Stimulated activated naive CD8-positive, alpha-beta T cell treated with anti-CD3 and anti-CD28 coated beads, Interleukin-15, amount 100 ng/mL, for 72 hours (primary cell): ENCODE data around the gene ENPP3.
"Not testable (repeated sequence)": the region's sequence is repeated elsewhere in the genome, so short reads cannot be mapped to it uniquely, and the experiment has no call there.

Experiments used
- ATAC-seq: fragments of 150-1000 bp; cut with Tn5 transposase; 2 replicates; pipeline ENCODE4 v1.10.0; 2021; ENCODE audit warnings: mild to moderate bottlenecking, moderate library complexity
- DNase-seq, 2 donors: peaks; one replicate each; pipeline ENCODE4 v3.0.0; 2021 to 2022
- H3K27ac Mint-ChIP-seq, 2 donors: one replicate each; pipeline ENCODE4 v1.8.0; 2022; ENCODE audit warnings: mild to moderate bottlenecking in 2 of 2, mixed read lengths in 2 of 2, moderate library complexity in 2 of 2
- H3K27me3 Mint-ChIP-seq: one replicate; pipeline ENCODE4 v1.8.0; 2022; ENCODE audit warnings: mixed read lengths
- H3K4me1 Mint-ChIP-seq: one replicate; pipeline ENCODE4 v1.8.0; 2022; ENCODE audit warnings: mild to moderate bottlenecking, mixed read lengths
- H3K4me3 Mint-ChIP-seq, 2 donors: one replicate each; pipeline ENCODE4 v1.8.0; 2022; ENCODE audit warnings: mild to moderate bottlenecking in 2 of 2, mixed read lengths in 2 of 2, moderate library complexity in 1 of 2
- H3K9me3 Mint-ChIP-seq, 2 donors: one replicate each; pipeline ENCODE4 v1.8.0; 2022; ENCODE audit warnings: mixed read lengths in 2 of 2

ENPP3 gene

DNA sequence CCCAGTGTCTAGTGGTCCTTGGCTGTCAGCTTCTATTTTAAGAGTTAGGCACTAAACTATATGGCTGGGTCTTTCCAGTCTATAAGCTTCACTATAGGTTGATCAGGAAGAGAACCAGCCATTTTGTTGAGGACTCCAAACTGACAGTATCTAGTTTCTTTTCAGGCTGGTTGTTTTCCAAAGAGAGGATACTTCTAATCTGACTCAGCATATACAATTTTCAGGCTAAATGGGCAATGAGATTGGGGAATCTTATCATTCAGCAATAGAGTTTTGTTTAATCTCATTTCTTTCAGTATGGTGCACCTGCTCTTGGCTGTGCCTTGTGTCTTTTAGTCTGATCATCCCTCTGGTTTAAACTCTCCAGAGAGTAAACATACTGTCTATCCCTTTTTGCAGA, 94.1 kb downstream of the ENPP3 start:
- H3K9me3 Mint-ChIP-seq: no peaks in the 10 kb centered on the region
- H3K27me3 Mint-ChIP-seq: no peaks in the 10 kb centered on the region
- H3K27ac Mint-ChIP-seq: no peak overlapping the region
- no peaks in the 10 kb centered on the region for H3K4me1 Mint-ChIP-seq
- no peak overlapping the region for H3K4me3 Mint-ChIP-seq
- DNase-seq (no peak), ATAC-seq (no peak)

DNA sequence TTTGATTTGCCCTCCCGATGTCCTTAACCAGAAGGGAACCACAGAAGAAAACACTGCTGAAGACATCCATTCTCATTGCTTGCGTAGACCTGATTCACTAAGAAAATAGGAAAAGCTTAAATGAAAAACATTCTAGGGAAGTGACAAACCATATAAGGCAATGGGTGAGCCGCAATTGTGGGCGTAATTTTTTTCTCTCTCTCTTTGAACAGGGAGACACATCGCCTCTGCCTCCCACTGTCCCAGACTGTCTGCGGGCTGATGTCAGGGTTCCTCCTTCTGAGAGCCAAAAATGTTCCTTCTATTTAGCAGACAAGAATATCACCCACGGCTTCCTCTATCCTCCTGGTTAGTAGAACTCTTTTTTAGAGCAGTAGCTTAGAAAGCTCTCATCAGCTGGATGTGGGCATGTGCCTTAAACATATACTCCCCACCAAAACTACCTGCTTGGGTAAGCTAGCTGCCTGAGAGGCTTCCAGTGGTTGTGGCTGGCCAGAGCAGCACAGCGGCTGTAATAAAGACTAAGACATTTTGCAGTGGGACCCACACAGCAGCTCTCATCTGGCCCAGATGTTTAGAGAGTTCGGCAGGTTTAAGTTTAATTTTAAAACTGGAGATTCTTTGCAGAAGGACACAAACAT, 96.4 kb downstream of the ENPP3 start:
- no peaks in the 10 kb centered on the region for H3K9me3 Mint-ChIP-seq
- DNase-seq (no peak), ATAC-seq (no peak)
- H3K27ac Mint-ChIP-seq: no peak overlapping the region
- H3K4me3 Mint-ChIP-seq: no peak overlapping the region
- H3K27me3 Mint-ChIP-seq: no peaks in the 10 kb centered on the region
- no peaks in the 10 kb centered on the region for H3K4me1 Mint-ChIP-seq

DNA sequence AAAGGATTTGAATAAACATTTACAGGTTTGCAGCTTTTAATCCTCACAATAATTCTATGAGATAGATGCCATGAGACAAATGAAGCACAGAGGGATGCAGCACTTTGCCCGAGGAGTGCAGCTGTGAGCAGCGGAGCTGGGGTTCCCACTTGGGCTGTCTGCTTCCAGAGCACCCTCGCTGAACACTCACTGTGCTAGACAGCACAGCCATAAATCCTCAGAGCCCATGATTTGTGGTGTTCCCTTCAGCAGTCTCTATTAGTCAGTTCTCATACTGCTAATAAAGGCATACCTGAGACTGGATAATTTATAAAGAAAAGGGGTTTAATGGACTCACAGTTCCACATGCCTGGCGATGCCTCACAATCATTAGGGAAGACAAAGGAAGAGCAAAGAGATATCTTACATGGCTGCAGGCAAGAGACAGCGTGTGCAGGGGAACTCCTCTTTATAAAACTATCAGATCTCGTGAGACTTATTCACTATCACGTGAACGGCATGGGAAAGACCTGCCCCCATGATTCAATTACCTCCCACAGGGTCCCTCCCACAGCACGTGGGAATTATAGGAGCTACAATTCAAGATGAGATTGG, 99.0 kb downstream of the ENPP3 start:
- no peak for DNase-seq
- ATAC-seq: no peak
- H3K27me3 Mint-ChIP-seq: peaks cover 1% of the 10 kb centered on the region
- H3K4me1 Mint-ChIP-seq: no peaks in the 10 kb centered on the region
- no peak overlapping the region for H3K27ac Mint-ChIP-seq
- no peaks in the 10 kb centered on the region for H3K9me3 Mint-ChIP-seq
- H3K4me3 Mint-ChIP-seq: no peak overlapping the region

DNA sequence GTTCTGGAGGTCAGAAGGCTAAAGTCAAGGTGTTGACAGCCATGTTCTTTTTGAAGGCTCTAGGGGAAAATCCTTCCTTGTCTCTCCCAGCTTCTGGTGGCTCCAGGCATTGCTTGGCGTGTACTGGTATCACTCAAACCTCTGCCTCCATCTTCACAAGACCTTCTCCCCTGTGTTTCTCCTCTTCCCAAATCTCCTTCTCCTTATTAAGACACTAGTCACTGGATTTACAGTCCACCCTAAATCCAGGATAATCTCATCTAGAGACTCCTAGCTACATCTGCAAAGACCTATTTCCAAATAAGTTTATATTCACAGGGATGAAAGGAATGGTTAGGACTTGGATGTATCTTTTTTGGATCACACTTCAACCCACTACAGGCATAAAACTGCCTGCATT, 99.7 kb downstream of the ENPP3 start:
- DNase-seq (no peak), ATAC-seq (no peak)
- Mint-ChIP-seq H3K4me1 (no peaks in the 10 kb centered on the region), H3K4me3 (no peak overlapping the region), H3K27me3 (peaks cover 6% of the 10 kb centered on the region), H3K9me3 (no peaks in the 10 kb centered on the region), H3K27ac (no peak overlapping the region)

DNA sequence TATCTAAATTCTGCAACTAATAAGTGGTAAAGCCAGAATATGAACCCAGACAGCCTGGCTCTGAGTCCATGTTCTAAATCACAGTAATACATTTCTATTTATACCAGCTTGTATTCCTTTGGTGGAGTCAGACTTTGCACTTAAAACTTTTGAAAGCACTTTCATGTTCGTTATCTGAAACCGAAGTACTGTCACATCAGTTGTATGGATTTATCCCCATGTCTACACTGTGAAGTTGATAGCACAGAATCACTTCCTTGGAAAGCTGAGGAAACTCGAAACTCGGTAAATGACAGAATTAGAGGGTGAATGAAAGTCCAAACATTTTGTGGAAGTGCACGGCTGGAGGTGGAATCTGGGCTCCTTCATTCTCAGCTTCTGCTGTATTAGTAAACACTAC, 102.0 kb downstream of the ENPP3 start:
- no peak overlapping the region for H3K4me3 Mint-ChIP-seq
- ATAC-seq: no peak
- no peak overlapping the region for H3K27ac Mint-ChIP-seq
- peaks cover 16% of the 10 kb centered on the region for H3K27me3 Mint-ChIP-seq
- H3K4me1 Mint-ChIP-seq: no peaks in the 10 kb centered on the region
- H3K9me3 Mint-ChIP-seq: no peaks in the 10 kb centered on the region
- no peak for DNase-seq

DNA sequence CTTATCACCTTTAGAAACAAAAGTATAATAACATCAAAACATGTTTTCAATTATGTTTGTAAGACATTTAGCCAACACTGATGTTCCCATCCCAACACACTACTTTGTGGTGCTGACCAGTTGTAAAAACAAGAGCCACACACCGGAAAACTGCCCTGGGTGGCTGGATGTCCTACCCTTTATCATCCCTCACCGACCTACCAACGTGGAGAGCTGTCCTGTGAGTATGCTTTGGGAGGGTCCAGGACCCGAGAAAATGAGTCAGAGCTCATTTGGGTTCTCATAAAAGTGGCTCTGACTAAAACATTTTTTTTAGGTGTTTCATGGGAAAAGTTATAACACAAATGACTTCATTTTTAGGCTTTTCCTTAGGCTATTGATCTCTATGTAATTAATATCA, 103.1 kb downstream of the ENPP3 start:
- H3K4me3 Mint-ChIP-seq: no peak overlapping the region
- DNase-seq: no peak
- no peaks in the 10 kb centered on the region for H3K4me1 Mint-ChIP-seq
- ATAC-seq: no peak
- no peak overlapping the region for H3K27ac Mint-ChIP-seq
- no peaks in the 10 kb centered on the region for H3K9me3 Mint-ChIP-seq
- H3K27me3 Mint-ChIP-seq: peaks cover 16% of the 10 kb centered on the region

DNA sequence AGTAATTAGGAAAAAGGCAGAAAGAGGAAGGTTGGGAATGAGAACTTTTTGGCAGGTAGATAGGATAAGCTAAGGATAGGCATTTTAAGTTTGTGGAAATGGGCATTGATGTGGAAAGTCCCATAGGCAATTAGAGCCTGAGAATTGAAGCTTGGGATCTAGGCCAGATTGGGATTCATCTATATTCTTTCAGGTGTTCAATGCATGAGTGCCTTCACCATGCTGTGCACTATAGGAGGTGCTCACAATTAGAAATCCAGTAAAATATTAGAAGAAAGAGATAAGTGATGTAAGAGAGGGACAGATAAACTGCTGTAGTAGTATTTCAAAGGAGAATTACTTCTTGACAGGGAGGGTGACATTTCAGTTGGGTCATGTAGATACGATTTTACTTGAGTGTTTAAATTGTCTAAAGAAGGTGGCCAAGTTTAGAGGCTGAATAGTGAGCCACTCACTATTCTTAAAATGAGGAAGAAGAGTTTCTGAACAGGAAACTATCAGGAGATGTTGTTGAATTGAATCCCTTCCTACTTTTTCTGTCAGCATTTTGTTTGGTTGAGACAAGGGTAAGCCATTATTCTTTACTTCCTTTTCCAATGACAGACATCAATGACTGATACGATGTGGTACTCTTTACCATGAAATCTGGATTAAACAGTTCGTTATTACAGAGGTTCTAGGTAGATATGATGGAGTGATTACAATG, 104.7 kb downstream of the ENPP3 start:
- Mint-ChIP-seq H3K4me3 (no peak overlapping the region), H3K27me3 (peaks cover 16% of the 10 kb centered on the region), H3K4me1 (no peaks in the 10 kb centered on the region), H3K9me3 (no peaks in the 10 kb centered on the region), H3K27ac (no peak overlapping the region)
- no peak for DNase-seq
- ATAC-seq: no peak

DNA sequence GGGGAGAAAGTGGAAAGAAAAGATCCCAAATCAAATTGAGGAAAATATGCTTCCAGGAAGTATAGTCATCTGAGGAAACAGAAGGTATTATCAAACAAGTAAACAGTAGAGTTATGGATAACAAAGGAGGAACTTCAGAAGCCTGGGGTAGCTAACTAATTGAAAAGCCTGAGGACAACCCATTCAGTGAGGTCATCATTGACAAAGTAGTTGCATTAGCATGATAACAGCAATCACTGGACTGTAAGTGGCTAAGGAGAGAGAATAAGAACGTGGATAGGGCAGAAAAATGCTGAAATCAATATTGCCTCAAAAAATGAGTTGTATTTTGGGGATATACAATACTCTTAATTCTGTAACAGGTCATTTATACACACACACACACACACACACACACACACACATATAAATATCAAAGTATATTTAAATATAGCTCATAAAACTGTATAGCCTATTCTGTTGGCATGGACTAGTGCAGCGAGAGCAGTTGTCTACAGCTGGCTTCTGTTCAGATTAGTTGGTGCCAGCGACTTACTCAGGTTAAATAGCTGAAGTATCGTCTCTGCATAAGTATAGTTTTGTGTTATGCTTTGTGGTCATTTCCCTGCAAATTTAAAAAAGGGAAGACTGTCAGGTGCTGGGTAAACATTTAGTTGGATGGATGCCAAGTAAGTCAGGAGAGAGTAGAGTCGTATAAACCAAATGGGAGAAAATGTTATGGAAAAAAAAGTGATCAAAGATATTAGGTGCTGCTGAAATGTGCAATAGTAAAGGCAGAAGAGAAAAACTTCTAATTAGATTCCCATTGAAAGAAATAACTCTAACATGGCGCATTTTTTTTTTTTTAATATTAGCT, 107.6 kb downstream of the ENPP3 start:
- Mint-ChIP-seq H3K9me3 (no peaks in the 10 kb centered on the region), H3K4me3 (no peak overlapping the region), H3K27ac (no peak overlapping the region), H3K27me3 (peaks cover 16% of the 10 kb centered on the region), H3K4me1 (no peaks in the 10 kb centered on the region)
- DNase-seq (no peak), ATAC-seq (no peak)

DNA sequence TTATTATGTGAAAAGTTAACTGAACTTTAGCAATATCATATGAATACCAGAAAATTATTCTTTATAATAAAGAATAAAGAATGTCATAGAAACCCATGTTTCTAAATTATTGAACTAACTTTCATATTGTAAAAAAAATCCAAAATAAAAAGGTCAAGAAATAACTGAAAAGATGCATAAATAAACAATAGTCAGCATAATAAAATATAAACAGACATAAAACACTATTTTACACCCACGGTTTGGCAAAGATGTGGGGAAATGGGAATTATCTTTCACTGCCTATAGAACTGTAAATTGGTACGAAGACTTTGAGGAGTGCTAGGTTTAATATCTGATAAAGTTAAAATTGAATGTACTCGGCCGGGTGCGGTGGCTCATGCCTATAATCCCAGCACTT, 108.4 kb downstream of the ENPP3 start:
- ATAC-seq (no peak), DNase-seq (no peak)
- Mint-ChIP-seq H3K27me3 (peaks cover 16% of the 10 kb centered on the region), H3K27ac (no peak overlapping the region), H3K4me3 (no peak overlapping the region), H3K4me1 (no peaks in the 10 kb centered on the region), H3K9me3 (no peaks in the 10 kb centered on the region)

DNA sequence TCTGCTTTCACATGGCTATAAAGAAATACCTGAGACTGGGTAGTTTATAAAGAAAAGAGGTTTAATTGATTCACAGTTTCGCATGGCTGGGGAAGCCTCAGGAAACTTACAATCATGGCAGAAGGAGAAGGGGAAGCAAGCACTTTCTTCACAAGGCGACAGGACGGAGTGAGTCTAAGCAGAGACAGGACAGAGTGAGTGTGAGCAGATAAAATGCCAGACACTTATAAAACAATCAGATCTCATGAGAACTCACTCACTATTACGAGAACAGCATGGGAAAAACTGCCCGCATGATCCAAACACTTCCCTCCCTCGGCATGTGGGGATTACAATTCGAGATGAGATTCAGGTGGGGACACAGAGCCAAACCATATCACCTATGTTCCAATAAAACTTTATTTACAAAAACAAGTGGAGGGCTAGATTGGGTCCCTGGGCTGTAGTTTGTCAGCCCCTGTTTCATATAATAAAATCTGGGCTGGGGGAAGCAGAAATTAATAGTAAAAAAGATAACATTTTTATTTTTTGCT, 110.8 kb downstream of the ENPP3 start:
- no peak for ATAC-seq
- Mint-ChIP-seq H3K27ac (no peak overlapping the region), H3K4me3 (no peak overlapping the region), H3K9me3 (no peaks in the 10 kb centered on the region), H3K4me1 (no peaks in the 10 kb centered on the region), H3K27me3 (peaks cover 4% of the 10 kb centered on the region)
- no peak for DNase-seq

DNA sequence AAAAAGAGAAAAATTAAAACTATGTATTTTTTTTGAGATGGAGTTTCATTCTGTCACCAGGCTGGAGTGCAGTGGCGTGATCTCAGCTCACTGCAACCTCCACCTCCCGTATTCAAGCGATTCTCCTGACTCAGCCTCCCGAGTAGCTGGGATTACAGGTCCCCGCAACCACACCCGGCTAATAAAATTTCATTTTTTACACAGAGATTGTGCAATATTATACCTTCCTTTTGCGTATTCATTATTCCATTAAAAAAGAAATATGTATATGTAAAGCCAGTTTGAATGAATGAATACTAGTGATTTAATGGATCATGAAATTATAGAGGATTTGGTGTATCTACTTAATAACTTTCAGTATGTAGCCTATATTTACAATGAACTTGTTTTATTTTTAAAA, 111.9 kb downstream of the ENPP3 start:
- Mint-ChIP-seq H3K27ac (no peak overlapping the region), H3K27me3 (peaks cover 4% of the 10 kb centered on the region), H3K4me3 (no peak overlapping the region), H3K4me1 (no peaks in the 10 kb centered on the region), H3K9me3 (no peaks in the 10 kb centered on the region)
- DNase-seq: no peak
- no peak for ATAC-seq

DNA sequence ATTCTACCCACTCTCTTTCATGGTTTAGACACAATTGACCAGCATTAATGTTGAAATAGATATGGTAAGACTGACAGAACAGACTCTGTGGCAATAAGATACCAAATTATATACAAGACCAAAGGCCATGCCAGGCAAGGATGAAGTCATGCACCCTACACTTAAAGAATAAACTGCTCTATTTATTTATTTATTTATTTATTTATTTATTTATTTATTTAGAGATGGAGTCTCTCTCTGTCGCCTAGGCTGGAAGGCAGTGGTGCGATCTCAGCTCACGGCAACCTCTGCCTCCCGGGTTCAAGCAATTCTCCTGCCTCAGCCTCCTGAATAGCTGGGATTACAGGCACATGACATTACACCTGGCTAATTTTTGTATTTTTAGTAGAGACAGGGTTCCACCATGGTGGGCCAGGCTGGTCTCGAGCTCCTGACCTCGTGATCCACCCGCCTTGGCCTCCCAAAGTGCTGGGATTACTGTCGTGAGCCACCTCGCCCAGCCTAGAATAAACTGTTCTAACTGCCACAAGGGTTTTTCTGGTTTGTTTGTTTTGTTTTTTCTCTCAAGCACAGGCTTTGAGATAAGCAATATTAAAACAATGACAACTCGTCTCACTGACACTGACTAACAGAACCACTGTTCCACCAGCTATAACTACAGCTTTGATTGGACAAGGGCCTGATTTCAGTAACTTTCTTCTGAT, 114.1 kb downstream of the ENPP3 start:
- H3K9me3 Mint-ChIP-seq, DNase-seq, H3K4me1 Mint-ChIP-seq, H3K4me3 Mint-ChIP-seq, ATAC-seq, H3K27ac Mint-ChIP-seq: not testable (repeated sequence)
- peaks cover 25% of the 10 kb centered on the region for H3K27me3 Mint-ChIP-seq

DNA sequence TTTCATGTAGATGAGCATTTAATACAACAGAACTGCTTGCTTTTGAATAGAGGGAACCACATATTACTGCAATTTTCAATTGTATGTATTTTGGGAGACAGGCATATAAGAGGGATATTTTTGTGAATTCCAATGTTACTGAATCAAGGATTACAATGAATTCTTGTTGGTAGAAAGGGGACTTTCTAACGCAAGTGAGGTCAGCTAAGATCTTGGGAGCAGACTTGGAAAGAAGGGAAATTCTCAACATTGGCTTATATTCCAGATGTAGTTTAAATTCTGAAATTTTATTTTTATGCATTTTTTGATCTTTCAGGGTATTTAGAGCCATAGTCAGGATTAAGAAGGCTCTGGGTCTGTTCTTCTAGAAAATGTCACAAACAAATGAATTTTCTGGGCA, 117.0 kb downstream of the ENPP3 start:
- H3K27ac Mint-ChIP-seq: no peak overlapping the region
- H3K4me1 Mint-ChIP-seq: no peaks in the 10 kb centered on the region
- no peak for ATAC-seq
- no peak overlapping the region for H3K4me3 Mint-ChIP-seq
- H3K27me3 Mint-ChIP-seq: peaks cover 38% of the 10 kb centered on the region
- DNase-seq: no peak
- no peaks in the 10 kb centered on the region for H3K9me3 Mint-ChIP-seq

DNA sequence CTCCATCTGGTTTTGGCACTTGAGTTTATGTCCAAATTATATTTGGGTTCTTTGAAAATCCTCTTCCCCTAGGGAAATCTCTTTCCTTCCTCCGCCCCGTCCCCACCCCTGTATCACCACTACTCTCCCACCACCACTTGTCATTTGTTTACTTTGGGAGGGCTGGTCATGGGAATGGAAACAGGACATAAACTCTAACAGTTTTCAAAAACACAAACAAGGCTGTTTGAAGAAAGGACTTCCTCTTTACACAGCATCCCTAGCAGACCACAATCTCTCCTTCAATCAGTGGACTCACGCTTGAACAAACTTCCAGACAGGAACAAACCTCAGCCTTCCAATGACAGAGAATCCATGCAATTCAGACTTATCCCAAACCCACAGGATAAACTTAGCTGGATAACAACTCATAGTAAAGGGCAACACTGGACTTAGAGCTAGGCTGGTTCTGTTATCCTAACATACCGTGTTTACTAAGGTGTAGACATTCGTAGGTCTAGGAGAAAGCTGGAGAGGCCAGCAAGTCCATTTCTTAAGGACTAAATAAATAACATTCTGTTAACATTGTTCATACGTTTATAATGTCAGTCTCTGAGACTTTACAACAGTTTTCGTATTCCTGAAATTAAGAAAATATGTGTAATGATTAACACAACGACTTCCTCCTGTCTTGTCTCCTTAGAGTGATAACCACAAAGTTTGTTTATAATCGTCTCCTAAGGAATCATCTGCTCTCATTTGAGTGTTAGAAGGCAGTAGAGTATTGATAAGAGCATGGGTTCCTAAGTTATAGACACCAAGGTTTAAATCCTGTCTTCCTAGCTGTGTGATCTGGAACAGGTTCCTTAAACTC, 117.8 kb downstream of the ENPP3 start:
- Mint-ChIP-seq H3K4me1 (no peaks in the 10 kb centered on the region), H3K27me3 (peaks cover 38% of the 10 kb centered on the region), H3K4me3 (no peak overlapping the region), H3K9me3 (no peaks in the 10 kb centered on the region), H3K27ac (no peak overlapping the region)
- DNase-seq (no peak), ATAC-seq (no peak)
